ENCODE results near the gene CELF6.
A peak's percentile ranks its signal among the peaks of the same experiment; 100 is the strongest.

CELF6 gene

DNA sequence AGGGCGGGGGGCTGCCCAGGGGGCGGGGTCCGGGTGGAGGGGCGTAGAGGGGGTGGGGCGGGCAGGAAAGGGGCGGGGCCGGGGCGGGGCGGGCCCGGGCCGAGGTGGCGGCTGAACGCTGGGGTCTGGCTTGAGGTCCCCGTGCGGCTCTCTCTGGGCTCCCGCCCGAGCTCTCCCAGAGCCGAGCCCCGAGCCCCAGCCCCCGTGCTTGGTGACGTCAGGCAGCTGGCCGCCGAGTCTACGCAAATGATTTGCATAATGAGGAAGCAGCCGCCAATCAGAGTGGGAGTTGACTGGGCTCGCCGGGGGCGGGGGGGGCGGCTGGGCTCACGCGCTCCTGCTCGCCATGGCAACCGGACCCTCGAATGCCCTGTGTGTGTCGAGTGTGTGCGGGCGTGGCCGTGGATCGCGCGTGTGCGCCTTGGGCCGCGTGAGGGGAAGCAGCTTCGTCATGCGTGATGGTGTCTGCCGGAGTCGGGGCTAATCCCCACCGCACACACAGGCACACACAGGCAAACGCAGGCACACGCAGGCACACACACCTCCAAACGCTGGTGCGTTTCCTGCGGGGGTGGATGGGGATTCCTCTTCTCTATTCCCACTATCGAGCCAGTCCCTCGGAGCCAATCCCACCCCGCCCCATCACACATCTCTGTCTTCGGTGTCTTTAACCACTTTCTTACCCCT is at the start of gene CELF6:
Gene CELF6 (minus strand): TSS at position 173 of the 687 bp plus-strand sequence. CDS start 283 bp downstream, outside the sequence.
- DNase-seq (ENCODE audit: low read depth), result peak; percentile 73

DNA sequence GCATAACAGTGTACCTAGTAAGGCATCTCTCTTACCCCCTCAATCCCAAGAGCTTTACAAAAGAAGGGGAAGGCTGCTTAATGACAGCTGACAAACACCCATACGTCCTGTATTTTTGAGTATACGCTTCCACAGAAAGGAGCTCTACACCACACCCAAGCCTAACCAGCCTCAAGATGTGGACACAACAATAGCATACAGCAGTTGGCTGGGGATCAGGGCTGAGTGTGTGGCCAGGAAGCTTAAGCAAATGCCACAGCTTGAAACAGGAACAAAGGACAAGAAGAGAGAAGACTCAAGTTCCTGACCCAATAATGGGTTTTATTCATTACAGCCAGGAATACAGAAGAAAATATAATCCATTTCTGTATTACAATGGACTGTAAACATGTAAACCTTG is 48.9 kb upstream of the CELF6 start:
- DNase-seq (ENCODE audit: low read depth), result no peak

DNA sequence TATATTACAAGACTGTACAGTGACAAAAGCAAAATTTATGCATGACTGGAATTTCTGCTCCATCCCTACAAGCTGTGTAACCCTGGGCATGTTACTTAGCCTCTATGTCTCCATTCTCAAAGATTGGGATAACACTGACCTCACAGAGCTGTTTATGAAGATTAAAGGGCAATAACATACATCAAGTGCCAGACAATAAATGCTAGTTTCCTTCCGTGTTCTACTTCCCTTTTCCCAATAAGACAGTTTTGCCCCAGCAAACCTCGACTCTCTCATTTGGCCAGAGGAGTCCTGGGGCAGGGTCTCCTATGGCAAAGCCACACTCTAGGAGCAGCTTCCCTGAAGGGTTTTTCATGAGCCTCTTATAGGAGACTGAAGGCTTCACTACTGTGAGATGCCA is 48.4 kb upstream of the CELF6 start:
- no peak for DNase-seq (ENCODE audit: low read depth)

DNA sequence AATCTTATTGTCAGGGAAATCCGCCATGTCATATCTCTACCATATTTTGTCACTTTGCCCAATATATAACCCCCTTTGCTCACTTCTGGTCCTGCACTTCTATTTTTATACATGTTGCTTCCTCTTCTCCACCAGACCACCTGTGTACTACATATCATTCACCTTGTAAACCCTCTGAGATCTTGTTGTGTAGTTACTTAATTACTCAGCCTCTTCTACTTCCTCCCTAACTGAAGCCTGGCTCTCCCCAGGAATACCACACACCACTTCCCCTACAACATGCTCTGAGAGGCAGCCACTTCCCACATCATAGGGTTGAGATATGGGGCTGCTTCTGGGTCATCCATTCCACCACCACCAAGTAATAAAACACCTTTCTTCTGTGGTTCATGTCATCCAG is 45.9 kb upstream of the CELF6 start:
- DNase-seq (ENCODE audit: low read depth), result no peak

DNA sequence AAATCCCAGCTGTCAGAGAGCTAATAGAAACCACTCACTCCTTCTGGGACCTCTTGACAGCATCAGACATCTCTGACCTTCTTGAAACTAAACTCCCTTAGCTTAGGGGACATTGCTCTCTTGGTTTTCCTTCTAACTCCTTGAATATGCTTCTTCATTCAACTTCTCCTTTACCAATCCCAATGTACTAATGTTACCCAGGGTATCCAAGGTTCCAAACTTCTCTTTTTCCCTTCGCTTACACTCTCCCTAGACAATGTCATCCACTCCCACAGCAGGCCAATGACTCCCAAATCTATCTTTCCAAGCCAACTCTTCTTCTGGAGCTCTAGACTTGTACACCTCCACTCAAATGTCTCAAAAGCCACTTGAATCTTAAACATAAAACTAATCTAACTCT is 41.2 kb upstream of the CELF6 start:
- no peak for DNase-seq (ENCODE audit: low read depth)

DNA sequence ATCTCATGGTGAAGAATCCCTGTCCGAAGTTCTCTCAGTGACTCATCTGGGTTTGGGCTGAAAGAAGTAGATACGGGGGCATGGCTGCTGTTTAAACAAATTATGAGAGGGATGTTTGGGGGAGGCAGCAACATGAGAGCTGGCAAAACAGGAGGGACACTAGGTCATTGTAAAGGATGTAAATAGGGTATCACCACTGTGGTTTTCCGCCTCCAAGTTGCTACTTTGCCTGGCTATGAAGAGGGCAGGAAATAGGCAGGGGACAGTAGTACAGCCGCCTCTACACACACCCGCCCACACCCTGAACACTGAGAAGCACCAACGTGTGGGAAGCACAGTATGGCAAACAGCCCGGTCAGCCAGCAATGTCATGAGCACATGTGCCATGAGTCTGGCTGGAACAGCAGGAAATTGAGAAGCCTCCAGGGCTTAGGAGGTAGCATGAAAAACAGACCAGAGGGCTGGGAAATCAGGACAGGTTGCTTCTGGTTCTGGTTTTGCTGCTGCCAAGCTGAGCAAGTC is 38.8 kb upstream of the CELF6 start:
- DNase-seq (ENCODE audit: low read depth), result peak; percentile 67

DNA sequence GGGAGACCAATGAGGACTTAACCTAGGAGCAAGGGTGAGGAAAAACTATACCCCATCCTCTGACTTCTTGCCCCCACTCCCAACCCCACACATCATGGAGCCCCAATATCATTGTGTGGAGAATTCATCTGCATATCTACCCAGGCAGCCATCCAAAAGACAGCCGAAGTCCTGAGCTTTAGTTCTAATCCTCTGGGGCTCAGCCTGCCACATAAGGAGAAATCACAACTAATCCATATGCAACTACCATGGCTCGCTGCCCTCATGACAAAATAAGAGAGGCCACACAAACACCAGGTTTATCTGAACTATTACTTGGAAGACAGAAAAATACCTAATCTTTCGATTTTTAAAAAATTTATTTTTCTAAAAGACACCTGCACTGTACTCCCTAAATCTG is 38.2 kb upstream of the CELF6 start:
- no peak for DNase-seq (ENCODE audit: low read depth)

DNA sequence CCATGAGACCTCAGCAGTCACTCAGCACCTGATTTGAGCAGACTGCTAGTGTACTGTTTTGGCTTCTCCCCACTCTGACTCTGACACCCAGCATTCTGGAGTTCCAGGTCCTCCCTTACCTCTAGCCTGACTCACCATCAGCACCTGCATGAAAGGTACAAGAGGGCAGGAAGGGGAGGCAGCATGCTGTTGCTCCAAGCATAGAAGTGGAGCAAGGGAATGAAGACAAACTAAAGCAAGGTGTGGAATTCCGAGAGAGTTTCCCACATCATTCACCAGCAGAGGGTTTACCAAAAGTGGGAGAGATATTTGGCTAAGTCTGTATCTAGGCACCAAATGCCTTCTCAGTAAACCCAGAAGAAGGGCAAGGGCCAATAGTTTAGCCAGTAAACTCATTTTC is 34.5 kb upstream of the CELF6 start:
- DNase-seq (ENCODE audit: low read depth), result no peak

DNA sequence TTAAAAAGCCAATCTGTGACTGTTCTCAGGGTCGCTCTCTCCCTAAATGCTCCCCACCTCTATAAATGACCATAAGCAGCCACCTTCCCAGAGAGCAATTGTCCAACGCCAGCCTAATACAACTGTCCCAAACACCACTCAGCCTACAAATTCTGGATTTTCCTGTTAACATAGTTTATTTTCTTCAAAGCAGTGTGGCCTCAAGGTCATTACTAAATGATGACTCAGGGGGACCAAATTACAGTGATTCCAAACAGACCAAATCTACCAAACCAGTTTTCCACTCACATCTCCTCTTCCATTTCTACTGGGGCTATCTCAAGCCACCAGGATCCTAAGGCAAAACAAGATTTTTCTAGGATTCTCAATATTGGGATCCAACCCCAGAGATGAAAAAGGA is 33.3 kb upstream of the CELF6 start:
- peak; percentile 44 for DNase-seq (ENCODE audit: low read depth)

DNA sequence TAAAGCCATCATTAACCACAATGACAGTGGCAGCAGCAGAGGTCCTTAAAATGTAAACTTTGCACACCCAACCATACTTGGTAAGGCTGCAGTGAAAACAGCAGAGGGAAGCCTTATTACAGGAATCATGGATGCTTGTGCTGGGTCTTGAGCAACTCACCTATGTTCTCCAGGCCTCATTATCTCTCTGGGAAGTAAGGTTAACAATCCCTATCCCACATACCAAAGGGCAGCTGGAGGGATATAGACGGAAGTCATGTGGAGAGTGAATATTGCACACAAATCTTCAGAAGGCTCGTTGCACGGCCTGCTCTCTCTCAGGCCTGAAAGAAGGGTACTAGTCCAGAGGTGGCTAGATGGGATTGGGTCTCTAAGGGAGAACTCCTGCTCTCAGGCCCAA is 25.8 kb upstream of the CELF6 start:
- DNase-seq (ENCODE audit: low read depth), result no peak

DNA sequence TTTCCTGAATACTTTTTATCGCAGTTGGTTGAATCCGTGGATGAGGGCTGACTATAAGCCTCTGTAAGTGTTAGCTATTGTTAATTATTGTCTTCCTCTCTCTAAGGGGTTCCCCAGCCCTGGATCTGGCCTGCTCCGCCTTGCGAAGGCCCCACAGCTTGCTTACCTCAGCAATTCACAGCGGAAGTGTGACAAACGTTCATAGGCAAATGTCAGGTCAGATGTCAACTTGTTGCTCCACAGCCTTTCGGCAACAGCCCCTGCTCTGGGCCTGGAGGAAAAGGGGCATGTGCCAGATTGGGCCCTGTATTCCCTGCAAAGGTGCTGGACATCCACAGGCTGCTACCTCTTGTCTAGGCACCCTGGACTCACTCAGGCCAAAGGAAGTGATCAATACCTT is 25.3 kb upstream of the CELF6 start:
- DNase-seq (ENCODE audit: low read depth), result no peak

DNA sequence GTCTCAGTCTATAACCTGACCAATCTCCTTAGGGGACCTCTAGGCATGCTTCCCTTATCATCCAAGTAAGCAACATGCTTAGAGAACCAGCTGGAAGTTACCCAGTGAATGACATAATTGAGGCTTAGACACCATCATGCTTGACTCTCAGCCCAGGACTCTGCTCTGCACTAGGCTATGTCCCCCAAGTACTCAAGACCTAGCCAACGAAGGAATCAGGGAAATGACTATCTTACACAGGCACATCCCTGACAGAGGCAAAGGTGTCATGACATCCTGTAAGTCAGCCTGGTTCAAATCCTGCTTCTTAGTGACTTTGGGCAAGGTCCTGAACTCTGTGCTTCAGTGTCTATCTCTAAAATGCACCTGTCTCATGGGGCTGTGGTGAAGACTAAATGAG is 24.6 kb upstream of the CELF6 start:
- DNase-seq (ENCODE audit: low read depth), result no peak

DNA sequence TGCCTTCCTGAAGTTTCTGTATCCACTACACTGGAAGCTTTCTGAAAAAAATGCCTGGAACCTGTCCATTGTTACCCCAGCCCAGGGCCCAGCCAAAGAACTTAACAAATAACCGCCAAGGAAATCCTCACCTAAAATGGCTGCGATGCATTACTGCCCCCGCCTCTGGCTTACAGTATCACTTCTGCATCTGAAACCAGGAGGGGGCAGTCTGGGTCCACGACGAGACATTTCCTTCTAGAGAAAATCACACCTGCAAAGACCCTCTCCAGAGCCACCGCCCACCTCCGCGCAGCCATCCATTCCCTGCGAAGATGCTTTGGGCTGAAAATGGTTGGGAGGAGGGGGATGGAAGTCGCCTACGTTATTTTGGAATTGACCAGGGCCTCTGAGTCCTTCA is 22.4 kb upstream of the CELF6 start:
- peak; percentile 39 for DNase-seq (ENCODE audit: low read depth)

DNA sequence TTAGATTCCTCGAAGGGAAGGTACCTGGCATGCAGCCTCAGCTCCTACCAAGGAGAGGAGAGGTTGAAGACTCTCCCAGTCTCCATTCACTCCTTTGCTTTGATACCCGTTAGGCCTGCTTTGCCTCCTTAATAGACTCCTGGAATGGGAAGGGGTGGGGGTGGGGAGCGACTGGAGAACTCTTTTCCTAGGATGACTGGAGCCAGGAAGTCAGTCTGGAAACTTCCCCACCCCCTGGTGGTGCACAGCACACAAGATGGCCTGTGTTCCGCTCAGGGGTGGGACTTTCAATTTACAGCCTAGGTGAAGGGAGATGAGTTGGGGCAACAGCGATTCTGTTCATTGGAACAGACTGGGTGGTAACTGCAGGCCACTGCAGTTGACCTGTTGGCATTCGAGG is 21.4 kb upstream of the CELF6 start:
- DNase-seq (ENCODE audit: low read depth), result peak; percentile 45

DNA sequence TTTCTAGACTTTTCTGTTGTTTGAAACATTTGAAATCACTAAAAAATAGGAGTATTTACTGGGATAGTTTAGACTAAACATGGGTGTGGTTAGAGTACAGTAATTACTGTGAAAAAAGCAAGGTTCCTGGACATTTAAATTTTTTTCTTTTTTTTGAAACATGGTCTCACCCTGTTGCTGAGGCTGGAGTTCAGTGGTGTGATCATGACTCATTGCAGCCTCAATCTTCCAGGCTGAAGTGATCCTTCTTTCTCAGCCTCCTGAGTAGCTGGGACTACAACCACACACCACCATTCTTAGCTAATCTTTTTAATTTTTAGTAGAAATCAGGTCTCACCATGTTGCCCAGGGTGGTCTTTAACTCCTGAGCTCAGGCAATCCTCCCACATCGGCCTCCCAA is 20.4 kb upstream of the CELF6 start:
- peak; percentile 50 for DNase-seq (ENCODE audit: low read depth)

DNA sequence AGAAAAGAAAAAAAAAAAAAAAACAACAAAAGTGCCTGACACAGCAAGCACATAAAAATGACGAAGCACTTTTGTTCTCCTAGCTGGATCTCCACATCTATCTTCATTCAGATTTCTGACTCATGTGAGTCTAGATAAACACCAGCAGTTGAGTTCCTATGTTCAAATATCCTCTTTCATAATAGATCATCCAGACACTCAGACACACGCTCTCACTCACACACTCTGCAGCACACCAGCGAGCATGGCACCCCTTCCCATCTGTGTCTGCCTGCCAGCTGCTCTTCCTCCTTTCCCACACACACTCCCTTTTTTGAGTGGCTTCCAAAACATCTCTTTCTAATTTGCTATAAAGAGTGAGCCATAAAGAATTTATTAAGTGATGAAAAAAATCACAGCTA is 19.8 kb upstream of the CELF6 start:
- DNase-seq (ENCODE audit: low read depth), result peak; percentile 89

DNA sequence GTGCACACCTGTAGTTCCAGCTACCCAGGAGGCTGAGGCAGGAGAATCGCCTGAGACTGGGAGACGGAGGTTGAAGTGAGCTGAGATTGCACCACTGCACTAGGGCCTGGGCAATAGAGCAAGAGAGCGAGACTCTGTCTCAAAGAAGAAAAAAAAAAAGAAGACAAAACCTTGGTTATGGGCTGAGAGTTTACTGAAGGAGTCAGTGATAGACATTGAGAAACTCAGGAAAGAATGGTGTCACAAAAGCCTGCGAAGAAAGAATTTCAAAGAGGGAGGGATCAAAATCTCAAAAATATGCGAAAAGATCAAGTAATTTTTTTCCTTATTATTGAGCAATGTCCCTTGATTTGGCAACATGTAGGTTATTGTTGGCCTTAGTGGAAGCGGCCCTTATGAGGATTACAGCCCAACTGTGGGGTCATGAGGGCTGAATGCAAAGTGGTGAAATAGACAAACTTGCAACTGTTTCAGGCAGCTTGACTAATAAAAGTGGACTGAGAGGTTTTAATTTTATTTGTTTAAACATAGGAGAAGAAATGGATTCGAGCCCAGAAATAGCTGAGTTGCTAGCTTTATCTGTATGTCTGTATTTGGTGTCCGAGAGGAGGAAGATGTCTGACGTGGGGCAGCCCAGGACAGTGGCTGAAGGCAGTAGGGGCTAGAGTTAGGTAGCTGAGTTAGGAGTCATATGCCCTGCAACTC is 18.8 kb upstream of the CELF6 start:
- no peak for DNase-seq (ENCODE audit: low read depth)

DNA sequence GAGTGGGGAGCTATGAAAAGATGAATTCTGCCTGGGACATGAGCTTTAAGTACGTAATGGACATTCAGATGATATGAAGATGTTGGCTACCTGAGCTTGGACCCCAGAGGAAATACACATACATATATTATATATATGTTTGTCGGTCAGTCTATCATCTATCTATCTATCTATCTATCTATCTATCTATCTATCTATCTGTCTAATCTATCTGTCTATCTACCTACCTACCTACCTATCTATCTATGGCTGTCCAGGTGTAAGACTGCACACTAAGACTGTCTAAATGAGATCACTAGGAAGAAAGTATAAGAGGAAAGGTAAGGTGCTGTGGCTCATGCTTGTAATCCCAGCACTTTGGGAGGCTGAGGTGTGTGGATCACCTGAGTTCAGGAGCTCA is 18.2 kb upstream of the CELF6 start:
- DNase-seq (ENCODE audit: low read depth), result no peak

DNA sequence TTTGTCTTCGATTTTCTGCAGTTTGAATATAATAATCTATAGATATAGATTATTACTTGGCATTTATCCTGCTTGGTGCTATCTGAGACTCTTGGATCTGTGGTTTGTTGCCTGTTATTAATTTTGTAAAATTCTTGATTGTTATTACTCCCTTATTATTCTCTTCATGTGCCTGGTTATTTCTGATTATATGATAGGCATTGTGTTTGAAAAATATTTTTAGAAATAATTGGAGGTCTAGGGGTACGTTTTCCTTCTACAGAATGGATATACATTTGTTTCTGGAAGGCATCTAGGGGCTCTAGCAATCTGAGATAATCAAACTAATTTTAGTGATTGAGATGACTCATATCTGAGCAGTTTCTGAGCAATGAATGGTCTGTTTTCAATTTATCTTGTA is 14.9 kb upstream of the CELF6 start:
- no peak for DNase-seq (ENCODE audit: low read depth)

DNA sequence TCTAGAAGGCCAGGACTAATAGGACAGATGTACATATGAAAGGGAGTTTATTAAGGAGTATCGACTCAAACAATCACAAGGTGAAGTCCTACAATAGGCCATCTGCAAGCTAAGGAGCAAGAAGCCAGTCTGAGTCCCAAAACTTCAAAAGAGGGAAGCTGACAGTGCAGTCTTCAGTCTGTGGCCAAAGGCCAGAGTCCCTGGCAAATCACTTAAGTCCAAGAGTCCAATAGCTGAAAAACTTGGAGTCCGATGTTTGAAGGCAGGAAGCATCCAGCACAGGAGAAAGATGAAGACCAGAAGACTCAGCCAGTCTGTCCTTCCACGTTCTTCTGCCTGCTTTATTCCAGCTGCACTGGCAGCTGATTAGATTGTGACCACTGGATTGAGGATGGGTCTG is 11.1 kb upstream of the CELF6 start:
- DNase-seq (ENCODE audit: low read depth), result no peak

DNA sequence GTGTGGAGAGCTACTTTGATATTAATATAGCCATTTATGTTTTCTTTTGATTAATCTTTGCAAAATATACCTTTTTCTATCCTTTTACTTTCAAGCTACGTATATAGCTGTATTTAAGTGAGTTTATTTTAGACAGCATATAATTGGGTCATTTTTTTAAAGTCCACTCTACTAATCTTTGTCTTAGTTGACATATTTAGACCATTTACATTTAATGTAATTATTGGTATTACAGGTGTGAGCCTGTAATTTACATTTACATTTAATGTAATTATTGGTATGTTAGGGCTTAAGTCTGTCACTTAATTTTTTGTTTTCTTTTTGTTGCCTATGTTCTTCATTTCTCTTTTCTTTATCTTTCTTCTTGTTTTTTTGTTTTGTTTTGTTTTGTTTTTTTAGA is 3.8 kb upstream of the CELF6 start:
- no peak for DNase-seq (ENCODE audit: low read depth)

DNA sequence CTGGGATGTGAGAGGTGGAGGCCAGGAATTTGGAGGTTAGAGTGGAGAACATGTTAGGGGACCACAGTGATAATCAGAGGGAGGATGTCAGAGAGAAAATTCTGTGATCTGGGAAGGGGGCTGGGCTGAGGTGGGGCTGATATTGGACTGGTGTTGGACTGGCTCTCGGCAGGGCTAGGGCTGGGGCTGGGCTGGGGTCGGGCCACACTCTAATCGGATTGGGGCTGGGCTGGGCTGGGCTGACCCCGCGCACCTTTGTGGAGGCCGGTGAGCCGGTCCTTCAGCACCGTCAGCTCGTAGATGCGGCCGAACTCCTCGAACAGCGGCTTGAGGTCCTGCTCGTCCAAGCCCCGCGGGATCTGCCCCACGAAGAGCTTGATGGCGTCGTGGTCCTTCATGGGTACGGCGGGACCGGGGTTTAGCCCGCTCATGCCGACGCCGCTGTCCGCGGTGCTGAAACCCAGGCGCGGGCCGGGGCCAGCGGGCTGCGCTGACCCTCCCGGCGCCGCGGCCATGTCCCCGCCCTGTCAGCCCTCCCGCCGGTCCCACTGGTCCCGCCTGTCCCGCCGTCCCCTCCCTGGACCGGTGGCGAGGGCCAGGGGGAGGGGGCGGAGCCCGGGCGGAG is 485 bp downstream of the CELF6 start:
- peak; percentile 41 for DNase-seq (ENCODE audit: low read depth)

DNA sequence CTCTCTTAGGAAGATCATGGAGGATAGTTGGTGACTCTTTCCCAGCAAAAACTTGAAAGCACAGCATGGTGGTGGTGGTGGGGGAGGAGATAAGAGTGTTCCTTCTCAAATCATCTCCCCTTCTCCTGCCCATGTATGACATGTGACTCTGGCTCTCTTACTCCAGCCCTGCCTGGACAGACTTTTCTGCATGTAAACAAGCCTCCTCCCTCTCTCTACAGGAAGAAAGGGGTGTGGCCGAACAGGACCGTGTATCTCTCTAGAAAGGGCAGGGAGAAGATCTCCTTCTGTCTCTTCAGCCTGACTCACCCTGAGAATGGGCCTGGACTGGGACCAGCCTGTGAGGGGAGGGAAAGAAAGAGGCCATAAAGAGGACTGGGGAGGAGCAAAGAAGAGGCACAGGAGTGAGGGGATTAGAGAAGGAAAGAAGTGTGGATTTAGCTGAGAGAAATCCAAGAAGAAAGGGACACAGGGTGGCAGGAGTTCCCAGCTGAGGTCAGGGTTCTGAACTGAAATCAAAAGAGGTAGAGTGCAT is 1.5 kb downstream of the CELF6 start:
- DNase-seq (ENCODE audit: low read depth), result peak; percentile 14
